ENCODE measurements around the gene C2orf15. TPM values are rescaled to one million over a fixed set of nuclear protein-coding genes. Genes with fewer than 3 reads are reported as not detected.
A peak's percentile ranks its signal among the peaks of the same experiment; 100 is the strongest.

Gene C2orf15
- polyA plus RNA-seq, 3 donors = 0.09 to 0.29 (median 0.11) TPM

DNA sequence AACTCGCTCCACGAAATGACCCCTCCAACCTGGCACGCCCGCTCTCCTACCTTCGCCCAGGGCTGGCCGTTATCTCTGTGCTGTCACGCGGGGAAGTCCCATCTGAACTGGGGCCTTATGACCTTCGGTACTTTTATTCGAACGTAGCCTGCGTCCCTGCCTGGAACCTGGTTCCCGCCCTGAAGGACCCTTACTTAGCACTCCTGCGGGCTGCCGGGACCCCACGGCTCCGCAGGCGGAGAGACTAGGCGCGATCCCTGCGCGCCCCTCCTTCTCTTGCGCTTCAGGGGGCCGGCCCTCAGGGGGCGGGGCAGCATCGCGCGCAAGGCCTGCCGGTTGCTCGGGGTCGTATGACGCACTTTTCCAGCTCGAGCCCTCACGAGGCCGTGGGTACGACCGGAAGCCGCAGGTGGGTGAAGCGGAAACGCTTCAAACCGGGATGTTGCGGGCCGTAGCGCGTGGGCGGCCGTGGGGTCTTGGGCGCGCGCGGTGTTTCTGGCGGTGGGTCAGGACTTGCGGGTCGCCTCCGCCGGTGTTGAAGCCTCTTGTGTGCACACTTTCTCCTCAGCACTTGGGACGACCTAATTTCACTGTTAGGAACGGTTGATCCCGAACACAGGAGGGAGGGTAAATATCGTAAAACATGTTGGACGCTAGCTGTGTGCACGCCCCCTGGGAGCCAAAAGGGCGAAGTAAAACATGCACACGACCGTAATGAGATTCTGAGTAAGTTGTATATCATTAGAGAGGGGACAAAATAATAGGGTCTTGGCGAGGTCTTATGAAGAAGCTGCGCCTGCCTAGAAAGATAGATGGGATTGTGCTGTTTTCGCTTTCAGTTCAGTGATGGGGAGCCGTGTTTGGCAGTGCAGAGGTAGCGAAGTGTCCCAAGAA is 13.4 kb downstream of the C2orf15 start, which contains the start of the genes LIPT1 and TSGA10:
Gene LIPT1, plus strand, starts transcription at position 325 of the 894 bp plus-strand sequence. CDS start 6,991 bp downstream, outside the sequence.
Gene TSGA10, minus strand, starts transcription at position 300 of the 894 bp plus-strand sequence. CDS start 45,503 bp downstream, outside the sequence.
- H3K4me1 ChIP-seq (ENCODE audit: control insufficient read depth in 1 of 2, insufficient read depth in 2 of 2, low read length in 2 of 2) = peaks cover 27 to 31% of the 10 kb centered on the region in 2 donors
- under 1% methylated on average over 69 of the region's 70 CpGs for WGBS (ENCODE audit: insufficient coverage)
- peak within 1 kb of the TSS; percentile 92 for H2AFZ ChIP-seq (ENCODE audit: insufficient read depth, low read depth, low read length, poor library complexity, severe bottlenecking)

DNA sequence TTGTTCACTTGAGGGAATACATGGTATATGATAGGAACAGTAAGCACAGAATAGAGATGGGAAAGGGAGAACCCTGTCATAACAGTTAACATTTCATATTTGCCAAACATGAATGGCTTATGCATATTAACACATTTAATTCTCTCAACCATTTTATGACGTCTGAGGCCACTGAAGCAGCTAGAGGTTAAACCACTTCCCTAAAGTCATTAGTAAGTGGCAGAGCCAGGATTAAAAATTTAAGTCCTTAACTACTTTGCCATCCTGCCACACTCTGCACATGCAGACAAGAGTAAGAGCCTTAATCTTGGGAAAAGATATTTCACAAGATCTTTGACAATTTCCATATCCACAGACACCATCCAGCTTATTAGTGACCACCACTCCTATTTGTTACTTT is 15.4 kb downstream of the C2orf15 start:
- WGBS (ENCODE audit: insufficient coverage) = 0% methylated on average over 1 of the region's 1 CpG
- H2AFZ ChIP-seq (ENCODE audit: insufficient read depth, low read depth, low read length, poor library complexity, severe bottlenecking) = no peak overlapping the region
- intact Hi-C loops (cut with micrococcal nuclease) = no loop called here
- Mint-ChIP-seq H3K9me3 (no peaks in the 10 kb centered on the region), H3K36me3 (peaks cover 36 to 39% of the 10 kb centered on the region in 2 donors), H3K4me3 (no peak overlapping the region), H3K27ac (peak overlapping the region in 3 of 7 donors; percentile 2 to 71 (median 20)), H3K27me3 (ENCODE audit: low read depth in 3 of 3) (no peaks in the 10 kb centered on the region), H3K4me1 (peaks cover 33% of the 10 kb centered on the region)
- H3K4me3 ChIP-seq (replicated peaks in 1 of 3; ENCODE audit: low read depth in 2 of 3, low read length in 3 of 3) = no peak overlapping the region
- no peaks in the 10 kb centered on the region for H3K9me3 ChIP-seq (replicated peaks in 1 of 2; ENCODE audit: control insufficient read depth in 1 of 2, insufficient read depth in 1 of 2, low read length in 2 of 2)
- H3K36me3 ChIP-seq (replicated peaks in 1 of 2; ENCODE audit: control insufficient read depth in 1 of 2, insufficient read depth in 2 of 2, low read length in 2 of 2) = peaks cover 7 to 41% of the 10 kb centered on the region in 2 donors
- no peaks in the 10 kb centered on the region for H4K20me1 ChIP-seq (ENCODE audit: insufficient read depth, low read length)
- TF ChIP-seq, protein P1, sequence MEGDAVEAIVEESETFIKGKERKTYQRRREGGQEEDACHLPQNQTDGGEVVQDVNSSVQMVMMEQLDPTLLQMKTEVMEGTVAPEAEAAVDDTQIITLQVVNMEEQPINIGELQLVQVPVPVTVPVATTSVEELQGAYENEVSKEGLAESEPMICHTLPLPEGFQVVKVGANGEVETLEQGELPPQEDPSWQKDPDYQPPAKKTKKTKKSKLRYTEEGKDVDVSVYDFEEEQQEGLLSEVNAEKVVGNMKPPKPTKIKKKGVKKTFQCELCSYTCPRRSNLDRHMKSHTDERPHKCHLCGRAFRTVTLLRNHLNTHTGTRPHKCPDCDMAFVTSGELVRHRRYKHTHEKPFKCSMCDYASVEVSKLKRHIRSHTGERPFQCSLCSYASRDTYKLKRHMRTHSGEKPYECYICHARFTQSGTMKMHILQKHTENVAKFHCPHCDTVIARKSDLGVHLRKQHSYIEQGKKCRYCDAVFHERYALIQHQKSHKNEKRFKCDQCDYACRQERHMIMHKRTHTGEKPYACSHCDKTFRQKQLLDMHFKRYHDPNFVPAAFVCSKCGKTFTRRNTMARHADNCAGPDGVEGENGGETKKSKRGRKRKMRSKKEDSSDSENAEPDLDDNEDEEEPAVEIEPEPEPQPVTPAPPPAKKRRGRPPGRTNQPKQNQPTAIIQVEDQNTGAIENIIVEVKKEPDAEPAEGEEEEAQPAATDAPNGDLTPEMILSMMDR (IDR thresholded peaks at IDR 0.05) = no peak
- no peak for DNase-seq
- no peak overlapping the region for H3K27ac ChIP-seq (ENCODE audit: low read depth in 1 of 2, low read length in 2 of 2)
- no peaks in the 10 kb centered on the region for H3K27me3 ChIP-seq (ENCODE audit: control insufficient read depth in 2 of 2, insufficient read depth in 2 of 2, low read length in 2 of 2)
- peaks cover 16% of the 10 kb centered on the region in 2 donors for H3K4me1 ChIP-seq (ENCODE audit: control insufficient read depth in 1 of 2, insufficient read depth in 2 of 2, low read length in 2 of 2)
- no peak overlapping the region for H3K4me2 ChIP-seq (replicated peaks; ENCODE audit: extremely low read depth, low read length, poor library complexity, severe bottlenecking)
- no peak overlapping the region for H3K9ac ChIP-seq (ENCODE audit: insufficient read depth, low read length, poor library complexity, severe bottlenecking)
- H3K79me2 ChIP-seq (ENCODE audit: insufficient read depth, low read length) = peaks cover 30% of the 10 kb centered on the region

More for the DNA sequence above, 13.4 kb downstream of the C2orf15 start, which contains the start of the genes LIPT1 and TSGA10:
- peak within 1 kb of the TSS; percentile 77 for H3K4me2 ChIP-seq (replicated peaks; ENCODE audit: extremely low read depth, low read length, poor library complexity, severe bottlenecking)
- peaks cover 45% of the 10 kb centered on the region for H3K4me1 Mint-ChIP-seq
- H3K27me3 ChIP-seq (ENCODE audit: control insufficient read depth in 2 of 2, insufficient read depth in 2 of 2, low read length in 2 of 2) = no peaks in the 10 kb centered on the region
- peak; percentile 69 to 75 (median 72) for DNase-seq
- no peaks in the 10 kb centered on the region for H3K9me3 Mint-ChIP-seq
- peaks cover 25 to 26% of the 10 kb centered on the region in 2 donors for H3K36me3 Mint-ChIP-seq
- TF ChIP-seq, protein P1 (IDR thresholded peaks at IDR 0.05) = no peak
- H3K9ac ChIP-seq (ENCODE audit: insufficient read depth, low read length, poor library complexity, severe bottlenecking) = peak within 1 kb of the TSS; percentile 85
- H3K4me3 ChIP-seq (replicated peaks in 1 of 3; ENCODE audit: low read depth in 2 of 3, low read length in 3 of 3) = peak within 1 kb of the TSS; percentile 71 to 92 (median 81)
- H3K79me2 ChIP-seq (ENCODE audit: insufficient read depth, low read length) = peaks cover 31% of the 10 kb centered on the region
- peaks cover 0 to 23% of the 10 kb centered on the region in 2 donors for H3K36me3 ChIP-seq (replicated peaks in 1 of 2; ENCODE audit: control insufficient read depth in 1 of 2, insufficient read depth in 2 of 2, low read length in 2 of 2)
- H4K20me1 ChIP-seq (ENCODE audit: insufficient read depth, low read length) = no peaks in the 10 kb centered on the region
- intact Hi-C loops (cut with micrococcal nuclease) = no loop called here
- peak within 1 kb of the TSS; percentile 78 to 95 for H3K27ac ChIP-seq (ENCODE audit: low read depth in 1 of 2, low read length in 2 of 2)
- peak within 1 kb of the TSS; percentile 94 to 97 (median 96) for H3K27ac Mint-ChIP-seq
- H3K4me3 Mint-ChIP-seq = peak within 1 kb of the TSS; percentile 97 to 98
- H3K9me3 ChIP-seq (replicated peaks in 1 of 2; ENCODE audit: control insufficient read depth in 1 of 2, insufficient read depth in 1 of 2, low read length in 2 of 2) = no peaks in the 10 kb centered on the region
- no peaks in the 10 kb centered on the region for H3K27me3 Mint-ChIP-seq (ENCODE audit: low read depth in 3 of 3)
